Mesendoderm (in vitro differentiated cells): Measurements from ENCODE around the gene DOK5.

Experiments used
- DNase-seq: peaks from one replicate; pipeline ENCODE4 v3.0.0; 2013
- H2AK5ac ChIP-seq: 2 replicates; pipeline ENCODE4 v1.6.1; 2013; ENCODE audit warnings: low read length, inconsistent platforms
- H2BK120ac ChIP-seq: 2 replicates; pipeline ENCODE4 v1.6.1; 2013; ENCODE audit warnings: low read depth, mild to moderate bottlenecking, low read length, moderate library complexity, mixed read lengths
- H2BK15ac ChIP-seq: replicated peaks from 2 replicates; pipeline ENCODE4 v1.6.1; 2013; ENCODE audit warnings: low read depth, mild to moderate bottlenecking, moderate library complexity
- H2BK5ac ChIP-seq: 2 replicates; pipeline ENCODE4 v1.6.1; 2013; ENCODE audit warnings: low read length, inconsistent platforms
- H3K18ac ChIP-seq: 2 replicates; pipeline ENCODE4 v1.6.1; 2013; ENCODE audit warnings: mild to moderate bottlenecking, low read length, mixed read lengths
- H3K23ac ChIP-seq: one replicate; pipeline ENCODE4 v1.6.1; 2013; ENCODE audit warnings: low read length
- H3K27ac ChIP-seq: 2 replicates; pipeline ENCODE4 v1.5.1; 2013; ENCODE audit warnings: low read depth, mild to moderate bottlenecking, inconsistent platforms, low read length, moderate library complexity
- H3K27me3 ChIP-seq: 2 replicates; pipeline ENCODE4 v1.6.1; 2013; ENCODE audit warnings: low read length, control low read depth, mild to moderate bottlenecking, inconsistent platforms; ENCODE audit not compliant: insufficient read depth, poor library complexity
- H3K36me3 ChIP-seq: 2 replicates; pipeline ENCODE4 v1.6.1; 2013; ENCODE audit warnings: low read length, inconsistent platforms; ENCODE audit not compliant: control insufficient read depth, insufficient read depth
- H3K4ac ChIP-seq: one replicate; pipeline ENCODE4 v1.6.1; 2013; ENCODE audit warnings: low read depth, mild to moderate bottlenecking, low read length, moderate library complexity
- H3K4me1 ChIP-seq: 2 replicates; pipeline ENCODE4 v1.6.1; 2013; ENCODE audit warnings: low read depth, low read length, inconsistent platforms; ENCODE audit not compliant: control insufficient read depth
- H3K4me2 ChIP-seq: 2 replicates; pipeline ENCODE4 v1.6.1; 2013; ENCODE audit warnings: low read length
- H3K4me3 ChIP-seq: 2 replicates; pipeline ENCODE4 v1.5.1; 2013; ENCODE audit warnings: mild to moderate bottlenecking, low read length
- H3K56ac ChIP-seq: one replicate; pipeline ENCODE4 v1.6.1; 2013; ENCODE audit warnings: low read length
- H3K79me1 ChIP-seq: 2 replicates; pipeline ENCODE4 v1.6.1; 2013; ENCODE audit warnings: low read length, inconsistent platforms
- H3K79me2 ChIP-seq: 2 replicates; pipeline ENCODE4 v1.6.1; 2013; ENCODE audit warnings: mild to moderate bottlenecking, low read length; ENCODE audit not compliant: control insufficient read depth, insufficient read depth
- H3K9ac ChIP-seq: 2 replicates; pipeline ENCODE4 v1.6.1; 2013; ENCODE audit warnings: low read length, inconsistent platforms
- H4K5ac ChIP-seq: one replicate; pipeline ENCODE4 v1.6.1; 2013; ENCODE audit warnings: low read length
- H4K8ac ChIP-seq: one replicate; pipeline ENCODE4 v1.6.1; 2013; ENCODE audit warnings: low read depth, mild to moderate bottlenecking, control low read depth, low read length, moderate library complexity
- WGBS: extraction: QIAGEN DNeasy Blood & Tissue Kit; methylation state at CpG from one replicate; pipeline ENCODE4 v1.1.7; 2013; ENCODE audit warnings: low lambda C conversion rate, missing lambda C conversion rate; ENCODE audit not compliant: insufficient coverage; ENCODE audit errors: extremely low coverage; 5-methylcytosine and 5-hydroxymethylcytosine counted together

The DOK5 gene

DNA sequence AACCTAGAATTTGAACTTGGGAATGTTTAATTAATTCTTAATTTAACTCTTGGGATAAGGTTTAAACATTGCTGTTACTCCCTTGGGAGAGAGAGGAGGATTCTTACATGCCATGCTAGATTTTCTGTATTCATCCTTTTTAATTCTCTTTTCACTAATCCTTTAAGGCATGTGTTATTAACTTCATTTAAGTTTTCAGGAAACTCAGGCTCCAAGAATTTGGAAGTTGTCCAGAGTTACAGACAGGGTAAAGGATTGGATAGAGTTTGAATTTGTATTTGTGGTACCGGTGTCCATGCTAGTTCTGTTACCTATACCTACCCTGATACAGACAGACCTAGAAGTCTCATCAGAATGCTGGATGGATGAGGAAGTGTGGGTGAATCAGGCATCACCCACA, 23.7 kb downstream of the DOK5 start:
- H2AK5ac ChIP-seq = no peak overlapping the region
- no peak overlapping the region for H2BK5ac ChIP-seq
- H3K18ac ChIP-seq = no peak overlapping the region
- peaks cover 2% of the 10 kb centered on the region for H3K79me1 ChIP-seq
- no peaks in the 10 kb centered on the region for H3K36me3 ChIP-seq
- H3K23ac ChIP-seq = no peak overlapping the region
- no peak overlapping the region for H3K4me2 ChIP-seq
- no peaks in the 10 kb centered on the region for H3K27me3 ChIP-seq
- no peak overlapping the region for H3K56ac ChIP-seq
- H3K4ac ChIP-seq = no peak overlapping the region
- H3K79me2 ChIP-seq = no peaks in the 10 kb centered on the region
- no peak overlapping the region for H2BK120ac ChIP-seq
- no CpG with 5 or more reads among the region's 1 CpG for WGBS
- no peak overlapping the region for H4K5ac ChIP-seq
- DNase-seq = no peak
- H3K27ac ChIP-seq = no peak overlapping the region
- H3K4me1 ChIP-seq = no peaks in the 10 kb centered on the region
- no peak overlapping the region for H3K9ac ChIP-seq
- no peak overlapping the region for H2BK15ac ChIP-seq
- H3K4me3 ChIP-seq = no peak overlapping the region
- H4K8ac ChIP-seq = no peak overlapping the region

DNA sequence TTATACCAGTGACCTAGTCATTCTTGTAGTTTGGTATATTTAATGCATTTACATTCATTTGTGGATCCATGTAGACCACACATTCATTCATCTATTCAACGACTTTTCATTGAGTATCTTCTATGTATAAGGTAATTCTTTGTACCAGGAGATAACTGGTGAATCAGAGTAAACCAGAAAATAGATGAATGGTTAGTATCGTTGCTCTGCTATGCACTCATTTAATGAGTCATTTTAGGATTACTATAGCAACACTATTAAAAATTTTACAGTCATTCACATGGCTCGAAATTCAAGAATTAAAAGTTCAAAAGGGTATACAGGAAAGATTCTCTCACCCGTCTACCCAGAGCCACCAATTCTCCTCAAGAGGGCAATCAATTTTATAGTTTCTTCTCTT, 26.8 kb downstream of the DOK5 start:
- Histone ChIP-seq H3K27me3 (no peaks in the 10 kb centered on the region), H3K4me1 (no peaks in the 10 kb centered on the region), H3K9ac (no peak overlapping the region), H2AK5ac (no peak overlapping the region), H4K8ac (no peak overlapping the region), H3K4ac (no peak overlapping the region), H2BK120ac (no peak overlapping the region), H2BK5ac (no peak overlapping the region), H3K79me2 (no peaks in the 10 kb centered on the region), H3K56ac (no peak overlapping the region), H3K4me3 (no peak overlapping the region), H3K4me2 (no peak overlapping the region), H3K79me1 (no peaks in the 10 kb centered on the region), H3K23ac (no peak overlapping the region), H3K36me3 (no peaks in the 10 kb centered on the region), H4K5ac (no peak overlapping the region), H3K18ac (no peak overlapping the region), H3K27ac (no peak overlapping the region), H2BK15ac (no peak overlapping the region)
- no CpG with 5 or more reads among the region's 4 CpGs for WGBS
- DNase-seq = no peak

DNA sequence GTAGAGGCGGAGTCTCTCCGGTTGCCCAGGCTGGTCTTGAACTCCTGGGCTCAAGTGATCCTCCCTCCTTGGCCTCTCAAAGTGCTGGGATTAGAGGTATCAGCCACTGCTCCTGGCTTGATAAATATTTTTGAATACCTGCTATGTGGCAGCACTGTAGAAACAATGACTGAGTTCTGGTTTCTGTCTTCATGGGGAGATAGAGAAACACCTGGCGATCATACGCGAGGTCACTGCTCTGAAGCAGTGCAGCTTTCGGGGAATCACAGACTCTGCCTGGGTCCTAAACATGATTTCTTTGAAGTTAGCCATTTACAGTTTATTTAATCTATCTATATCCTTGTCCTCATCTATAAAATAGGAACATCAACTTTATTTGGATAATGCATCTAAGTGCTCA, 31.2 kb downstream of the DOK5 start:
- Histone ChIP-seq H3K23ac (no peak overlapping the region), H2BK120ac (no peak overlapping the region), H4K8ac (no peak overlapping the region), H4K5ac (no peak overlapping the region), H3K9ac (no peak overlapping the region), H3K27me3 (no peaks in the 10 kb centered on the region), H3K4me1 (no peaks in the 10 kb centered on the region), H3K79me2 (no peaks in the 10 kb centered on the region), H3K36me3 (no peaks in the 10 kb centered on the region), H2BK5ac (no peak overlapping the region), H3K79me1 (no peaks in the 10 kb centered on the region), H3K18ac (no peak overlapping the region), H2BK15ac (no peak overlapping the region), H2AK5ac (no peak overlapping the region), H3K4ac (no peak overlapping the region), H3K56ac (no peak overlapping the region), H3K27ac (no peak overlapping the region), H3K4me2 (no peak overlapping the region), H3K4me3 (no peak overlapping the region)
- DNase-seq = no peak
- no CpG with 5 or more reads among the region's 6 CpGs for WGBS

DNA sequence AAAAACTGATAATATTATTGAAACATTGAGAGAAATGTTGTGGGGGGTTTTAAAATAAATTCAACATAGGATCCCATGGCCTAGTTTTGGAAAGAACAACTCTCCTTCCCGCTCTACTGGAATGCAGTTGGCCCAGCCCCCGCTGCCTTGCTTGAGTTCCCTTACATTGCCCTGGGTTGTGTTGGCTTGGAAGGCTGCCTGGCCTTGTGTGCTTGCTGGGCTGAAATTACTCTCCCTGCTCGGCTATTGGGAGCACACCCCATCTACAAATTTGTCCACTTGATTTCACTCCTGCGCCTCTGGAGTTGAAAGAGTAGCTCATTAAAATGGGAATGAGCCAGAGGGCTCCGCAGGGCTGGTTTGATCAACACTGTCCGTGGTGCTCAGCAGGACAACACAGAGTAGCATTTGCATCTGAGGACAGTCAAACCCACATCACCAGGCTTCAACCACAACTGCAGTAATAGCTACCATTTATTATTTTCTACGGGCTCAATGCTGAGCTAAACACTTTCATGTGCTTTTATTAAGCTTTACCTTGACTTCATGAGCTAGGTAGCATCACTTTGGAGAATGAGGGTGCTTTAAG, 35.2 kb downstream of the DOK5 start:
- no peak overlapping the region for H2BK15ac ChIP-seq

DNA sequence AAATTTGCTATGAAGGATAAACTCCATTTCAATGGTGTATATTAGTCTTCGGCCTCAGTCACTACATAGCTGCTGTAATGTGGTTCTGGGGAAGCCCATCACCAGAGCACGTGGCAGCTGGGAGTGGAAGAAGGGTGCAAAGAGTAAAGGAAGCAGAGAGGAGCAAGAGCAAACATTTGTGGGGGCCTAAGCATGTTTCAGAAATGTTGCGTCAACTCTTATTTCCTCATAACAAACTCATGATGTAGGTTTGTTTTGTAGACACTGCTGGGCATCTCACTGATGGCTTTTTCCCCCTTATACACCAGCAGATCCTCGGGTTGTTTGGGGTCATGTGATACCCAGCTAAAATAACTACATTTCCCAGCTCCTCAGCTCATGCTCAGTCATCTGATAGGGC, 37.3 kb downstream of the DOK5 start:
- Histone ChIP-seq H3K9ac (no peak overlapping the region), H2AK5ac (no peak overlapping the region), H3K56ac (no peak overlapping the region), H3K36me3 (no peaks in the 10 kb centered on the region), H3K23ac (no peak overlapping the region), H4K5ac (no peak overlapping the region), H3K4me3 (no peak overlapping the region), H3K4ac (no peak overlapping the region), H3K4me2 (no peak overlapping the region), H2BK5ac (no peak overlapping the region), H2BK120ac (no peak overlapping the region), H4K8ac (no peak overlapping the region), H2BK15ac (no peak overlapping the region), H3K79me2 (no peaks in the 10 kb centered on the region), H3K4me1 (no peaks in the 10 kb centered on the region), H3K27me3 (no peaks in the 10 kb centered on the region), H3K18ac (no peak overlapping the region), H3K79me1 (no peaks in the 10 kb centered on the region), H3K27ac (no peak overlapping the region)
- no peak for DNase-seq
- no CpG with 5 or more reads among the region's 4 CpGs for WGBS

More for the DNA sequence above, 35.2 kb downstream of the DOK5 start:
- H4K5ac ChIP-seq = no peak overlapping the region
- no peak overlapping the region for H3K4me3 ChIP-seq
- no peaks in the 10 kb centered on the region for H3K36me3 ChIP-seq
- H2BK120ac ChIP-seq = no peak overlapping the region
- H3K23ac ChIP-seq = no peak overlapping the region
- peak; percentile 57 for DNase-seq
- H3K18ac ChIP-seq = no peak overlapping the region
- no peaks in the 10 kb centered on the region for H3K4me1 ChIP-seq
- no peaks in the 10 kb centered on the region for H3K27me3 ChIP-seq
- H4K8ac ChIP-seq = no peak overlapping the region
- H3K56ac ChIP-seq = no peak overlapping the region
- H3K4me2 ChIP-seq = no peak overlapping the region
- no peaks in the 10 kb centered on the region for H3K79me1 ChIP-seq
- H3K79me2 ChIP-seq = no peaks in the 10 kb centered on the region
- no peak overlapping the region for H3K9ac ChIP-seq
- H3K27ac ChIP-seq = no peak overlapping the region
- no peak overlapping the region for H2AK5ac ChIP-seq
- no peak overlapping the region for H3K4ac ChIP-seq
- no peak overlapping the region for H2BK5ac ChIP-seq
- WGBS = no CpG with 5 or more reads among the region's 7 CpGs

DNA sequence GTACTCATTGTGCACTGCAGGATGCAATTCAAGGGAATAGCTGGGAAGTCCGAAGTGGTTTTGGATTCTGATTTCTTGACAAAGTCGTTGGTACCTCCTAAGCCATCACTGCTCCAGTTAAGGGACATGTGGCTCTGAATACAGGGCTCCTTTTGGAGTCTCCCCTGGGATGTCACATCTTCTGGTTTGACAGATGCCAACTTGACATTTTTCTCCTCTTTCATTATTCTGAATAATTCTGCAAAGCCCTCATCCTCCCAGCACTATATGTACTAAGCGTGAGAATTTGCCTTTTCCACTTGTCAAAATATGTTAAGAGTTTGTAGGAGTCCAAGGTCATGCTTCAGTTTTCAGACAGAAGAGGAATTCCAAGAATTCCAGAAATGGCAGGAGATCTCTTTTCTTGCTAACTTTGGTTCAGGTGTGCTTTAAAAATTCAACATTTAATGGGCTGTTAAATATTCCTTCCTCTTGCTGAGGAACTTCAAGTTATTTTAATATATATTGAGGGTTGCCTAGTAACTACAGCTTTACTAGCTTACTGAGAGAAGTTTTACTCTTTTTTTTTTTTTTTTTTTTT, 38.7 kb downstream of the DOK5 start:
- no peak overlapping the region for H3K9ac ChIP-seq
- WGBS = no CpG with 5 or more reads among the region's 3 CpGs
- H2BK120ac ChIP-seq = no peak overlapping the region

More for the DNA sequence above, 38.7 kb downstream of the DOK5 start:
- no peaks in the 10 kb centered on the region for H3K79me1 ChIP-seq
- no peak overlapping the region for H3K23ac ChIP-seq
- no peak overlapping the region for H3K4me3 ChIP-seq
- no peak overlapping the region for H3K4ac ChIP-seq
- H3K36me3 ChIP-seq = no peaks in the 10 kb centered on the region
- no peak overlapping the region for H3K4me2 ChIP-seq
- peak; percentile 40 for DNase-seq
- H4K5ac ChIP-seq = no peak overlapping the region
- no peak overlapping the region for H3K56ac ChIP-seq
- H3K27ac ChIP-seq = peak overlapping the region; percentile 44
- no peak overlapping the region for H4K8ac ChIP-seq
- no peaks in the 10 kb centered on the region for H3K27me3 ChIP-seq
- no peaks in the 10 kb centered on the region for H3K79me2 ChIP-seq
- no peak overlapping the region for H2BK5ac ChIP-seq
- H3K4me1 ChIP-seq = no peaks in the 10 kb centered on the region
- H2AK5ac ChIP-seq = no peak overlapping the region
- H2BK15ac ChIP-seq = no peak overlapping the region
- no peak overlapping the region for H3K18ac ChIP-seq
